ENCODE results near the gene RPS6KA6.

Gene RPS6KA6

DNA sequence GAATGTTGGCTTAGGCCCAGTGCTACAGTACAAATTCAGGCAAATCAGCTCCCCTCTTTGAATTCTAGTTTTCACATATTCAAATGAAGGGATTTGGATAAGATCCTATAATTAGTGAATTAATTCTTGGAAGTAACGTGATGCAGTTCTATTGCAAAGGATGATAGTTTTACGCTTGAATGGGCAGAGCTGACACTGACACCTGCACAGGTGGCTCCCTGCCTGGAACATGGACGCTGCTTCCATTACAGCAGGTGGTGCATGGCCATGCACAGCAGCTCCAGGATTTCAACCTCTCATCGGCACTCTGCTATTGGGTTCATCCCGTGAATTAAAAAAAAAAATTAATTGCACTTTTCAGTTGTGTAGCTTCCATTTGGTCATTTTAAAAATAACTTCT lies 28.4 kb upstream of the RPS6KA6 start:
- no peak overlapping the region for H3K4me3 ChIP-seq (ENCODE audit: low read depth, low read length)
- TF ChIP-seq CTCF (IDR thresholded peaks at IDR 0.05; ENCODE audit: borderline replicate concordance, insufficient read depth, low read depth, low read length): no peak

GRCh38 chrX:84205276-84205675 lies 17.3 kb upstream of the RPS6KA6 start:
- no peak for TF ChIP-seq CTCF (IDR thresholded peaks at IDR 0.05; ENCODE audit: borderline replicate concordance, insufficient read depth, low read depth, low read length)

GRCh38 chrX:84199688-84200087 lies 11.7 kb upstream of the RPS6KA6 start:
- no peak overlapping the region for H3K4me3 ChIP-seq (ENCODE audit: low read depth, low read length)
- TF ChIP-seq CTCF (IDR thresholded peaks at IDR 0.05; ENCODE audit: borderline replicate concordance, insufficient read depth, low read depth, low read length): no peak

More at GRCh38 chrX:84205276-84205675, 17.3 kb upstream of the RPS6KA6 start:
- no peak overlapping the region for H3K4me3 ChIP-seq (ENCODE audit: low read depth, low read length)

GRCh38 chrX:84197550-84197949 lies 9.6 kb upstream of the RPS6KA6 start:
- no peak for TF ChIP-seq CTCF (IDR thresholded peaks at IDR 0.05; ENCODE audit: borderline replicate concordance, insufficient read depth, low read depth, low read length)
- no peak overlapping the region for H3K4me3 ChIP-seq (ENCODE audit: low read depth, low read length)

- H3K4me3 ChIP-seq (ENCODE audit: low read depth, low read length): no peak overlapping the region
- no peak for TF ChIP-seq CTCF (IDR thresholded peaks at IDR 0.05; ENCODE audit: borderline replicate concordance, insufficient read depth, low read depth, low read length)
These were observed 4.0 kb upstream of the RPS6KA6 start for GRCh38 chrX:84192006-84192405.

GRCh38 chrX:84189125-84189524 lies 1.1 kb upstream of the RPS6KA6 start:
- no peak overlapping the region for H3K4me3 ChIP-seq (ENCODE audit: low read depth, low read length)
- TF ChIP-seq CTCF (IDR thresholded peaks at IDR 0.05; ENCODE audit: borderline replicate concordance, insufficient read depth, low read depth, low read length): no peak

DNA sequence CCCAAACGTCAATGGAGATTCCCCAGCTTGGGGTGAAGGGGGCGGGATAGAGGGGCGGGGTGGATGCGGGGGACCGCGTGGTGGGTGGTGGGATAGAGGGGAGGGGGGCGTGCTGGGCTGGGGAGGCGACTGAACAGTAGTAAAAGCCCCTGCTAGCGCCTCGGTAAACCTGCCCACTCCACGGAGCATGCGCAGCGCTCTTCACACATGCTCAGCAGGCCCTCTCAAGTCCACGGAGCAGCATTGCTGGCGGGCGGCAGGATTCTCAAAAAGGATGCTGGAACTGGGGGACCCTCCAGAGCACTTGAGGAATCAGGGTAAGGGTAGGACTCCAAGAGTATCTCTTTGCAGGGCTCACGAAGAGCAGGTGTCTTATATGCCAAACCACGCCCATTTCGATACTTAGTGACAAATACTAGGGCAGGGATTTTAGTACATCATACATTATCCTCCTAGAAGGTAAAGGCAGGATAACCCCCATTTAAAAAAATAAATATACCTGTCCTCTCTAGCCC lies 378 bp upstream of the RPS6KA6 start:
- H3K4me3 ChIP-seq (ENCODE audit: low read depth, low read length): peak overlapping the region; percentile 29
- no peak for TF ChIP-seq CTCF (IDR thresholded peaks at IDR 0.05; ENCODE audit: borderline replicate concordance, insufficient read depth, low read depth, low read length)

Measured in GM12875 (cell line).